PFSK-1 (cell line): ENCODE measurements around the gene DDC.

ENCODE experiments used
- POLR2AphosphoS5 ChIP-seq: IDR thresholded peaks from 2 replicates; pipeline ENCODE4 v1.6.1; 2012; ENCODE audit warnings: low read depth, mild to moderate bottlenecking, control low read depth, low read length, moderate library complexity
- TAF1 ChIP-seq: IDR thresholded peaks from 2 replicates; pipeline ENCODE4 v1.6.1; 2012; ENCODE audit warnings: low read length, control low read depth, borderline replicate concordance; ENCODE audit not compliant: insufficient read depth

DNA sequence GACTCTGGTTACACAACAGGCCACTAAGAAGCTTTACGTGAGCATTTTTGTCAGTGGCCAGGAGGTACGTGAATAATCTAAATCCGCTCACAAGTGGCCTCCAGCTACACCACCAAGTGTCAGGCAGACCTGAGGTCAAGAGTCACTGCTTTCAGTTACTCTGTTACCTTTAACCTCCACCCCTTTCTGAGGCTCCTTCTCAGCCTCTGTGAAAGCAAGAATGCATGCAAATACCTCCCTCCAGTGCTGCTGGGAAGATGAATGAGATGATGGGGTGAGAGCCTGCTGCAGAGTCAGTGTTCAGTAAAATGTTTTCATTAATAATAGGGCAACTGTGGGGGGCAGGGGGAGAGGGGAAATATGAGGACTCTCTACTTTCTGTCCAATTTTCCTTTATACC is 11.2 kb downstream of the DDC start:
- no peak for TF ChIP-seq POLR2AphosphoS5
- TF ChIP-seq TAF1 = no peak
